NCI-H1048 (cell line): ENCODE data around the gene LIPI.
A peak's percentile ranks its signal among the peaks of the same experiment; 100 is the strongest.
"Not testable (repeated sequence)": the region's sequence is repeated elsewhere in the genome, so short reads cannot be mapped to it uniquely, and the experiment has no call there.

ENCODE experiments used
- DNase-seq: peaks from one replicate; lab custom pipeline; 2025; lab: John Stamatoyannopoulos, UW

LIPI gene

GRCh38 chr21:14116080-14116481, 94.7 kb downstream of the LIPI start:
- no peak for DNase-seq

- DNase-seq = no peak
Measured at GRCh38 chr21:14115646-14116045, 95.1 kb downstream of the LIPI start.

- DNase-seq = peak; percentile 78
Measured at GRCh38 chr21:14114251-14114650, 96.5 kb downstream of the LIPI start.

- DNase-seq = not testable (repeated sequence)
Measured at GRCh38 chr21:14104564-14104963, 106.2 kb downstream of the LIPI start.

GRCh38 chr21:14099570-14099969, 111.2 kb downstream of the LIPI start:
- no peak for DNase-seq

GRCh38 chr21:14097881-14098499, 112.8 kb downstream of the LIPI start:
- DNase-seq = no peak

GRCh38 chr21:14096577-14096976, 114.2 kb downstream of the LIPI start:
- DNase-seq = no peak

GRCh38 chr21:14096172-14096571, 114.6 kb downstream of the LIPI start:
- no peak for DNase-seq

GRCh38 chr21:14095056-14095455, 115.7 kb downstream of the LIPI start:
- DNase-seq = no peak

- DNase-seq = no peak
Measured at GRCh38 chr21:14092834-14093560, 117.8 kb downstream of the LIPI start.

- not testable (repeated sequence) for DNase-seq
Measured at GRCh38 chr21:14090184-14090583, 120.6 kb downstream of the LIPI start.

- no peak for DNase-seq
Measured at GRCh38 chr21:14088391-14088790, 122.4 kb downstream of the LIPI start.

- no peak for DNase-seq
Measured at GRCh38 chr21:14086553-14086952, 124.2 kb downstream of the LIPI start.

- no peak for DNase-seq
Measured at GRCh38 chr21:14084701-14085100, 126.1 kb downstream of the LIPI start.

GRCh38 chr21:14084068-14084501, 126.7 kb downstream of the LIPI start:
- DNase-seq = no peak

- DNase-seq = no peak
Measured at GRCh38 chr21:14080764-14081096, 130.0 kb downstream of the LIPI start.

- DNase-seq = no peak
Measured at GRCh38 chr21:14080040-14080763, 130.6 kb downstream of the LIPI start.

- no peak for DNase-seq
Measured at GRCh38 chr21:14078746-14079375, 131.9 kb downstream of the LIPI start.

- DNase-seq = no peak
Measured at GRCh38 chr21:14076143-14076806, 134.5 kb downstream of the LIPI start.

- DNase-seq = no peak
Measured at GRCh38 chr21:14075346-14076142, 135.2 kb downstream of the LIPI start.

- no peak for DNase-seq
Measured at GRCh38 chr21:14074177-14074576, 136.6 kb downstream of the LIPI start.
